Epithelial cell of esophagus (primary cell): ENCODE data around the gene PDGFB.

Experiments used
- DNase-seq: peaks from one replicate; pipeline ENCODE4 v3.0.0; 2010; ENCODE audit warnings: low read depth
- H3K4me3 ChIP-seq: 2 replicates; pipeline ENCODE4 v1.5.1; 2011; ENCODE audit warnings: mild to moderate bottlenecking, low read length, control low read depth
- TF ChIP-seq, protein P1 (sequence below): IDR thresholded peaks from 2 replicates; pipeline ENCODE4 v1.5.1; 2011; ENCODE audit warnings: low read depth, mild to moderate bottlenecking, low read length, control low read depth, inconsistent platforms; ENCODE audit not compliant: insufficient read depth; ENCODE audit errors: missing control alignments

Gene PDGFB

DNA sequence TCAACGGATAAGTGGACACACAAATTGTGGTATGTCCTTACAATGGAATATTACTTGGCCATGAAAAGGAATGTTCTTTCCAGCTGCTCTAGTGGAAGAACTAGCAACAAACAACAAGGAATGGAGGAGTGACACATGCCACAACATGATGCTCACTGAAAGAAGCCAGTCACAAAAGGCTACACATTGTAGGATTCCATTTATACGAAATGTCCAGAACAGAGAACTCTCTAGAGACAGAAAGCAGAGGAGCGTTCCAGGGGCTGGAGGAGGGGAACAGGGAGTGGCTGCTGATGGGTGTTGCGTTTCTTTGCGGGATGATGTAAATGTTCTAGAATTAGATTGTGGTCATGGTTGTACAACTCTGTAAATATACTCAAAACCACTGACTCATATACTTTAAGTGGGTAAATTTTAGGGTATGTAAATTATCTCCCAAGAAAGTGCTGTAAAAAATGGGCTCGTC is 32.4 kb upstream of the PDGFB start:
- no peak overlapping the region for H3K4me3 ChIP-seq
- TF ChIP-seq, protein P1, sequence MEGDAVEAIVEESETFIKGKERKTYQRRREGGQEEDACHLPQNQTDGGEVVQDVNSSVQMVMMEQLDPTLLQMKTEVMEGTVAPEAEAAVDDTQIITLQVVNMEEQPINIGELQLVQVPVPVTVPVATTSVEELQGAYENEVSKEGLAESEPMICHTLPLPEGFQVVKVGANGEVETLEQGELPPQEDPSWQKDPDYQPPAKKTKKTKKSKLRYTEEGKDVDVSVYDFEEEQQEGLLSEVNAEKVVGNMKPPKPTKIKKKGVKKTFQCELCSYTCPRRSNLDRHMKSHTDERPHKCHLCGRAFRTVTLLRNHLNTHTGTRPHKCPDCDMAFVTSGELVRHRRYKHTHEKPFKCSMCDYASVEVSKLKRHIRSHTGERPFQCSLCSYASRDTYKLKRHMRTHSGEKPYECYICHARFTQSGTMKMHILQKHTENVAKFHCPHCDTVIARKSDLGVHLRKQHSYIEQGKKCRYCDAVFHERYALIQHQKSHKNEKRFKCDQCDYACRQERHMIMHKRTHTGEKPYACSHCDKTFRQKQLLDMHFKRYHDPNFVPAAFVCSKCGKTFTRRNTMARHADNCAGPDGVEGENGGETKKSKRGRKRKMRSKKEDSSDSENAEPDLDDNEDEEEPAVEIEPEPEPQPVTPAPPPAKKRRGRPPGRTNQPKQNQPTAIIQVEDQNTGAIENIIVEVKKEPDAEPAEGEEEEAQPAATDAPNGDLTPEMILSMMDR, result no peak
- peak; percentile 74 for DNase-seq

DNA sequence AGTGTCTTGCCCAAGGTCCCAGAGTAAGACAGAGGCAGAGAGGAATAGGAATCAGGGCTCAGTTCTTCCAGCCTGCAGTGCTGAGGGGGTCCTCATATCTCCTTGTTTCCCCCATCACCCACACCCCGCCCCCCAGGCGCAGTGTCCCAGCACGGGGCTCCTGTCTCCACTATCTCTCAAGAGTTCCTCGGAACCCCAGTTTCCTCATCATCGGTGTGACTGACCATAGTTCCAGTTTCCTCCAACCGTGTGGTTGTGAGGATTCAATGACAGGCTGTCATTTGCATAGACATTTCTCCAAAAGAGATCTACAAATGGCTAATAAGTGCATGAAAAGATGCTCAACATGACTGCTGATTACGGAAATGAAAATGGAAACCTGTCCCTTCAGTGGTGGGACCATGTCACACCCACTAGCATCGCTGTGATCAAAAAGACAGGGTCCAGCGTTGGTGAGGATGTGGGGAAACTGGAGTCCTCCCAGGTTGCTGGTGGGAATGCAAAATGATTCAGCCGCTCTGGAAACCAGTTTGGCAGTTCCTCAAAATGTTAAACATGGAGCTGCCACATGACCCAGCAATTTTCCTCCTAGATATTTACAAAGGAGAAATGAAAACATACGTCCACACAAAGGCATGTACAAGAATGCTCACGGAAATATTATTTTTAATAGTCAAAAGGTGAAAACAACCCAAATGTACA is 31.8 kb upstream of the PDGFB start:
- no peak overlapping the region for H3K4me3 ChIP-seq
- DNase-seq, result peak; percentile 45
- TF ChIP-seq, protein P1, result no peak

DNA sequence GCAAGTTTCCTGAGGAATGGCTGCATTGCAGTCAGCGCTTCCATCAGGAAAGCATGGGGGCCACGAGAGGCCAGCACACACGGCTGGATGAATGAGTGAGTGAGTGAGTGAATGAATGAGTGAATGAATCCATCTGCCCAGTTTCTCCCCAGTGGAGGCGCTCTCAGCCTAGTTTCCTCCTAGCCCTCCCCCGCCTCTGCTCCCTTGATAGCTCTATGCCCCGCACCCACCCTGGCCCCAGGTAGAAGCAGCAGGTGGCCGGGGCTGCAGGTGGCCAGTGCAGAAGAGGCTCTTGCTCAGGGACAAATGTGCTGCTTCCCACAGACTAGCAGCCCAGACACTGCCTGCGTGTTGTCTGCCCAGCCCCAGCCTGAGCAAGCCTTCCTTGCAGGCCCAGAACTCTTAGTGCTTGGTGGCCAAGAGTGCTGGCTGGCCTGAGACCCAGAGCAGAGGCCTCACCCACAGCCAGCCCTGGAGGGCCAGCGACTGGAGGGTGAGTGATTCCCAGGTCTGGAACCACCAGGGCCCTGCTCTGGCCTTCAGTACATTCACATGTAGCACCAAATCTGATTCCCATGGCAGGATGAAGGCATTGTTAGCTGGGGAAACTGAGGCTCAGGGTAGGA is 31.1 kb upstream of the PDGFB start:
- TF ChIP-seq, protein P1, result no peak
- no peak for DNase-seq
- H3K4me3 ChIP-seq, result no peak overlapping the region

DNA sequence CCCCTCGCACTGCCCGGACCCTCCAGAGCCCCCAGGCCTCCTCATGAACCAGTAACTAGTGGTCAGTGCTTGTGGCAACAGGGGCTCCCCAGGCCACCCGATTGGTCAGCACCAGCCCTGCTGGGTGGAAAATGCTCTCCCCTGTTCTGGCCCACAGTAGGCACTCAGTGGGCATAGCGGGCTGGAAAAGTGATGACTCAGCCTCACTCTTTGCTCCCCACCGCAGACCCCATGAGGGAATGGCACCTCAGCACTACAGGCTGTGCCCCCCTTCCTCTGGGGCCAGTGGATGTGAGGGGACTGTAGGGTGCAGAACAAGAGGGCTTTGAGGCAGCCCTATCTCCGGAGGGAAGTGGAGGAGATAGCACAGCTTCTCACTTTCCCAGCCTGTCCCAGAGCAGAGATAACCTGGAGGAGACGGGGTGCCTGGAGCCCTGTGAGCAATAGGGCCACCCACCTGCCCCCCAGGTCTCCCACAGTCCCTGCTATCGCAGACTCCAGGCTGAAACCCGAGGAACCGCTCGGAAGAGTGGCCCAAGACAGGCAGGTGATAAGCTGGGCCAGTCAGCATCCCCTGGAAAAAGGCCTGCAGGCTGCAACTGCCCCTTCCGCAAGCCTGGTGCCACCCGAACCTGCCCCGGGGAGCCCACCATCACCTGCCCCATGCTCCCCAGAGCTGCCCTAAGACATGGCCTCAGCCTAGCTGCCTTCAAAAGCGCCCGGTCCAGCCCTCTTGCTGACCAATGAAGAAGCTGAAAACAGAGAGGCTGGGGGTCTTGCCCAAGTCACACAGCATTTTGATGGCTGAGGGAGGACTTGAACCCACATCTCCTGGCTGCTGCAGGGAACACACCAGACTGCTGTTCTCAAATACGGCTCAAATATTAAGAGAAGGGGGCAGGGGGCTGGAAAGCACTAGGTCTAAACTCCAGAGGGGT is 29.4 kb upstream of the PDGFB start:
- TF ChIP-seq, protein P1, result no peak

DNA sequence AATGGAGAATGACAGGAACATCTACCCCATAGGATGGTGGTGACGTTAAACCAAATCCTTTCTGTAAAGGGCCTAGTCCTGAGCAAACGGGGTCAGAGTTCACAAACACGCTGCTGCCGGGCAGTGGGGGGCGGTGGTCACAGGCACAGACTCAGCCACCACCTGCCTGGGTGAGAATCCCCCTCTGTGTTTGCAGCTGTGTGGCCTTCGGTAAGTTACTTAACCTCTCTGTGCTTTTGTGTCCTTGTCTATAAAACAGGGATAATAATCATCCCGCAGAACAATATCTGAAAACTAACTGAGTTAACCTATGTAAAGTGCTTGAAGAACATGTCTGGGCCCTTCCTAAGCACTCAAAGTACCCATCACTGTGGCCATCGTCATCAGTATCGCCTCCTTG is 26.0 kb upstream of the PDGFB start:
- TF ChIP-seq, protein P1, result no peak
- H3K4me3 ChIP-seq, result no peak overlapping the region
- no peak for DNase-seq

More for the DNA sequence above, 29.4 kb upstream of the PDGFB start:
- no peak for DNase-seq
- H3K4me3 ChIP-seq, result no peak overlapping the region

DNA sequence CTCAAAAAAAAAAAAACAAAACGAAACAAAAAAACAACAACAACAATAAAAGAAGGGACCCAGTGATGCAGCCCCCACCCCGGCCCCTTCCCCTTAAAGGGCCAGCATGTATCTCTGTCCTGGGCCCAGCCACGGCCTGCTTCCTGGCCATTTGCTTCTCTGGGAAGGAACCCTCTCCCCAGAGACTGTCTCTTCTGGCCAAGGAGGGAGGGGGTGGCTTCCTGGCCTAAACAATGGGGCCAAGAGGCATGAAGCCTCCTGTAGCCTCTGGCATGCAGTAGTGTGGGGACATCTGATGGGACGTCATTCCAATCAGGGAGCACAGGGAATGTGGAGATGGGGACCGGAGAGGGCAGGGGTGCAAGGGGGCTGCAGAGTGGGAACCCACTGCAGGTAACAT is 25.5 kb upstream of the PDGFB start:
- TF ChIP-seq, protein P1, result no peak
- no peak for DNase-seq

More for the DNA sequence above, 25.5 kb upstream of the PDGFB start:
- no peak overlapping the region for H3K4me3 ChIP-seq
